ENCODE measurements around the gene SARDH. TPM values are rescaled to one million over a fixed set of nuclear protein-coding genes. Genes with fewer than 3 reads are reported as not detected.

Gene SARDH
- total and polyA plus RNA-seq, 12 donors = 0.81 to 9.6 (median 3.0) TPM

GRCh38 chr9:133665535-133665934 lies 72.6 kb downstream of the SARDH start:
- no peak overlapping the region for H3K27ac ChIP-seq
- no peak for DNase-seq
- no peaks in the 10 kb centered on the region for H3K4me1 ChIP-seq (replicated peaks in 1 of 2)
- no peak overlapping the region for H3K4me3 ChIP-seq
- intact Hi-C loops (cut with DNase I) = no loop called here
- H3K27me3 ChIP-seq = no peaks in the 10 kb centered on the region
- 84 to 95% (median 87%) methylated on average over 7 to 12 of the region's 12 CpGs for WGBS, 4 donors
- no peaks in the 10 kb centered on the region for H3K9me3 ChIP-seq (replicated peaks in 1 of 3)
- H3K36me3 ChIP-seq (replicated peaks in 1 of 2) = no peaks in the 10 kb centered on the region
- no peak for TF ChIP-seq POLR2A (IDR thresholded peaks at IDR 0.05)
- TF ChIP-seq CTCF (IDR thresholded peaks at IDR 0.05) = no peak

GRCh38 chr9:133665096-133665495 lies 73.1 kb downstream of the SARDH start:
- intact Hi-C loops (cut with DNase I) = no loop called here
- TF ChIP-seq CTCF (IDR thresholded peaks at IDR 0.05) (no peak), POLR2A (IDR thresholded peaks at IDR 0.05) (no peak)
- DNase-seq = no peak
- WGBS, 4 donors = 73 to 91% (median 87%) methylated on average over 4 to 13 of the region's 13 CpGs
- Histone ChIP-seq H3K36me3 (replicated peaks in 1 of 2) (no peaks in the 10 kb centered on the region), H3K9me3 (replicated peaks in 1 of 3) (no peaks in the 10 kb centered on the region), H3K4me1 (replicated peaks in 1 of 2) (no peaks in the 10 kb centered on the region), H3K27ac (no peak overlapping the region), H3K27me3 (no peaks in the 10 kb centered on the region), H3K4me3 (no peak overlapping the region)

GRCh38 chr9:133664173-133665050 lies 73.7 kb downstream of the SARDH start:
- WGBS, 4 donors = 39 to 72% (median 70%) methylated on average over 6 to 27 of the region's 27 CpGs

More at GRCh38 chr9:133664173-133665050, 73.7 kb downstream of the SARDH start:
- no peak for DNase-seq
- no peaks in the 10 kb centered on the region for H3K27me3 ChIP-seq
- H3K4me3 ChIP-seq = no peak overlapping the region
- intact Hi-C loops (cut with DNase I) = no loop called here
- no peaks in the 10 kb centered on the region for H3K9me3 ChIP-seq (replicated peaks in 1 of 3)
- TF ChIP-seq POLR2A (IDR thresholded peaks at IDR 0.05) (no peak), CTCF (IDR thresholded peaks at IDR 0.05) (no peak)
- H3K27ac ChIP-seq = no peak overlapping the region
- no peaks in the 10 kb centered on the region for H3K36me3 ChIP-seq (replicated peaks in 1 of 2)
- H3K4me1 ChIP-seq (replicated peaks in 1 of 2) = no peaks in the 10 kb centered on the region
